HG02763 (cell line): ENCODE measurements around the gene HS3ST3B1.

Source experiments
- ATAC-seq: cut with Tn5 transposase; IDR thresholded peaks from one replicate; pipeline ENCODE4 v1.9.1; 2021; ENCODE audit warnings: mild to moderate bottlenecking, moderate library complexity; ENCODE audit not compliant: unreplicated experiment

Gene HS3ST3B1

DNA sequence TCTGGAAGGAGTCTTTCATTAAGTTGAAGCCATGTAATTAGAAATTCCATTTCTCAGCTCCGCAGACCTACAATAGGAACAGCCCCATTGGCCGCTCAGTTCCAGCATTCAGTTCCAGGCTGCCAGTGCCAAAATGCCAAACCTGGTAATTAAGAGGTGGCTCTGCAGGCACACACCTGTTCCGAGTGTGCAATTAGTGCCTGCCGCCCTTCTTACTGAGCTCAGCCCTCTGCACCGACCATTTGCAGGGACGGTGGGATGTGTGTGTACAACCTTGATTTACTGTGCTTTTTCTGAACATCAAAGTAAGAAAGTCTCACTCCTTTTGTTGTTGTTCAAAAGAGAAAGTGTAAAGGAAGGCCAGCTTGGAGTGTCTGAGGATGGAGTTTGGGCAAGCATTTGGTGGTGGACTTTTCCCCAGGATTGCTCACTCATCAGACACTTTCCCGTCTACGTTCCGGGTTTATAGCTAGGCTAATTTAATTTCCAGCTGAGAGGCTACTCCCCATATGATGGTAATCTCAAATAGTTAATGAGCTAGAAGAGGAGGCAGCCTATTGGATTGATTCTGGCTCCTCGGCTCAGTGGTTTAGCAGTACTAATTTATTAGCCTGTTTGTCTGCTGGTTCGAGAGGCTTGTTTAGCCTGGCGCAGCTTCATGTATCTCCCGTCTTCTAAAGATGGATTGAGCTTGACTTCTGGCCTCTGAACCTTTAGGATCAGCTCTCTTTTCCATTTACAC is 20.0 kb downstream of the HS3ST3B1 start:
- no peak for ATAC-seq

- no peak for ATAC-seq
Observed at GRCh38 chr17:14321476-14321949, 20.6 kb downstream of the HS3ST3B1 start.

DNA sequence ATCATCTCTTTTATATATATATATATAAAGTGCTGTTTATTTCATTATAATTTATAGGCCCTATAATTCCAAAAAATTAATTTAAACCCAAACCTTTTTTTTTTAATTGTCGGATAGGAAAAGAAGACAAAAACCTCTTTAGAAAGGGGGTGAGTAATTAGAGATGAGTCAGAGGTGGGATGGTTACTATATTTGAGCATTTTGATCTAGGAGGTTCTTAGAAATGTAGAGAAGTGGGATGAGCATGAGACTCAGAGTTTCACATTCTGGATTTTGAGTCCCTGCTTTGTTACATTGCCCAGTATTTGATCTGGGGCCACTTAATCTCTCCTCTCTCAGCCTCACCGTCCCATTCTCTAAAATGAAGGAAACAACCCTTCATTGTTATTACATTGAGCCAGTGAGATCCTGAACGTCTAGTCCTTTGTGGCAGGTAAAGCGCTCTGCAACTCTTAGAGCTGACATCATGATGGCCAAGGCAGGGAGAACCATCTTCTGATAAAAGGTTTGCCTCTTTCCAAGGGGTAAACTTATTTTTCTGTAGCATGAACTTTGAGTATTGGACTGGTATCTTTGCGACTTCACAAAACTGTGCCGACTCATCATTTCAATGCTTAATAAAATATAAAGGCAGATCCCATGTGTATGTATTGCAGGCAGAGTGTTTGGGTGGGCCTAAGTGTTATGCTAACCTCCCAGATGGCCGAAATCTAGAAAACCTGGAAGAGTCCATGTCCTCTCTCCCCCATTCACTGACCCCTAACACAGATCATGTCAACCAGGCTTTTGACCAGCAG is 21.3 kb downstream of the HS3ST3B1 start:
- no peak for ATAC-seq

DNA sequence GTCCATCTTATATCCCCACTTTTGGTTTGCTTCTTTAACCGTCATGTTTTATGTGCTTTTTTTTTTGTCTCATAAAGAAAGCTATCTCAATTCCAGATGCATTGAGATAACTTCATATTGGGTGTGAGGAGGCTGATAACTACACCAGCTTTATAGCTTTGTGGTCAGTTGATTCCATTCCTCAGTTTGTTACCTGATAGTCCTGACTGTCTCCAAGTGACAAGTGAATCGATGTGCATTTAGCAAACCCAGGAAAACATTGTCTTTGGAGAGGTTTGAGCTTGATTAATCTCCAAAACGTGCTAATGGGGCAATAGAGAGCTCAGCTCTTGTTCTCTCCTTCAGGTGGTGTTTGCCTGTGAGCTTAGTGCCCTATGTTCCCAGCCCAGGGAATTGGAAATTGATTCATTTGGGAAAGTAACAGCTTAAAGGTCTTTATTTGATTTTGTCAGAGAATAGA is 22.7 kb downstream of the HS3ST3B1 start:
- ATAC-seq = no peak

- ATAC-seq = no peak
Observed at GRCh38 chr17:14325618-14326167, 24.8 kb downstream of the HS3ST3B1 start.

- no peak for ATAC-seq
Observed at GRCh38 chr17:14329900-14330491, 29.1 kb downstream of the HS3ST3B1 start.

- ATAC-seq = no peak
Observed at GRCh38 chr17:14330492-14330962, 29.6 kb downstream of the HS3ST3B1 start.

DNA sequence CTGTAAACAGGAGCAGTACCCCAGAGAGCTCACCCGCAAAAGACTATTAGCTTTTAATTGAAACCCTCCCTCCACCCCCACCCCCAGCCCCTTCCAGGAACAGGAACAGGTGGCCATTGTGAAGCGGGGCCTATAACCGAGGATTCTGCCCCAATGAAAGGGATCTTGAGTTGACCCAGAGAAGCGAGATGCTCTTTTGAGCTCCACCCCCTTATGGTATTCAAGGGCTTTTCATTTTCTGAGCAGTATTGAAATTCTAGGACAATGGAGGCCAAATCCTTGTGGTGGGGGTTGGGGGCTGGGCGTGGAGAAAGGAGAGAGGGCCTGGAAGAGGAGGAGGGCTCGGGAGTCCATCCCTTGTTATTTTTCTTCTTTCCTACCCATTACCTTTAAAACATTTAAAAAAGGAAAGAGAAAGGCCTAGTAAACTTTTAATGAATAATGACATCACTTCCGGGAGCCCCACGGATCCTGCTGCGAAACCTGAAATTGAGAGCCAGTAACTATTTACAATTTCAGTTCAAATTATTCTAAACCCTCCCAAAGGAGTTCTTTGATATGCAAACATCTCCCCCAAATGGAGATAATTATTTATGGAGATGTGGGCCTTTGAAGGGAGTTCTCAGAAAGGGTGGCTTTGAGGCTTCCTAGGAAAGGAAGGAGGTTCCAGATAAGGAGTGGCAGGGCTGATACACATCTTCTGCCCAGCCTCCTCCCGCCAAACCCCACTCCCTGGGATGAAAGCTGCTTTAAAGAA is 30.5 kb downstream of the HS3ST3B1 start:
- ATAC-seq = no peak

- no peak for ATAC-seq
Observed at GRCh38 chr17:14331982-14332298, 31.1 kb downstream of the HS3ST3B1 start.

DNA sequence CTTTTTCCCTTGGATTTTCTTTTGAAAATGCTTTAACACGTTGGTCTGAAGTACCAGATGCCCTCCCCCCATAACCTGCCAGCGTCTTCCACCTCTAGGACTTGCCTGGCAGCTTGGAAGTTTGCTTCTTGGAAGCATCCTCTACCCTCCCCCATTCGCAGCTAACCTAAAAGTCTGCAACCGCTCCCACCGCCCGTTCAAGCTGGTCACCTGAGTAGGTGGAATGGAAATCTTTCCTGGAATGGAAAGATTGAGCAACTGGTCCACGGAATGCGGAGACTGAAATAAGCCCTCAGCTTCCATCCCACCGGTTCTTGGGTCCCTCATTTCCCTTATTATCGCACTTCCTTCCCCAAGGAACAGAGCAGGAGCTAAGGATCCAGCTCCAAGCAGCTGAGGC is 31.4 kb downstream of the HS3ST3B1 start:
- no peak for ATAC-seq

GRCh38 chr17:14333506-14333905 is 32.6 kb downstream of the HS3ST3B1 start:
- no peak for ATAC-seq

- ATAC-seq = no peak
Observed at GRCh38 chr17:14334276-14334840, 33.5 kb downstream of the HS3ST3B1 start.

GRCh38 chr17:14334919-14335318 is 34.0 kb downstream of the HS3ST3B1 start:
- ATAC-seq = no peak

- no peak for ATAC-seq
Observed at GRCh38 chr17:14336418-14336817, 35.5 kb downstream of the HS3ST3B1 start.

DNA sequence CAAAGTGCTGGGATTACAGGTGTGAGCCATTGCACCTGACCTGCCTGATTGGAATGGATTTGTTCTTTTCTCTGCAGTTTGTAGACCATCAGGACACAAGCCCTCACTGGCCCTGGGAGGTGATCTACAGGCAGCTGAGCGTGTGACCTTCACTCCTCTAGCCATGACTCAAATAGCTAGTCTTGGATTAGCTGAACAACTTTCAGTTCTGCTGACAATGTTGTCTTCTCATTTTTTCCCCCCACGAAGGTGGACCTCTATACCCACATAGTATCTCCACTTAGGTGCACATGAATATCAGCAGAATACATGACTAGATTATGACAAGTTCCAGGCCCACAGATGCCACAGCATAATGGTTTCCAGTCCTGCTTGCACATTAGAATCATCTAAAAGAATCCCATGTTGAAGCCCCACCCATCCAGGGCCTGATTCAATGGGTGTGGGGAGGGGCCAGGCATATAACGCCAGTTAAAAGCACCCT is 36.8 kb downstream of the HS3ST3B1 start:
- peak; percentile 48 for ATAC-seq

- ATAC-seq = no peak
Observed at GRCh38 chr17:14340857-14341754, 40.2 kb downstream of the HS3ST3B1 start.

- ATAC-seq = no peak
Observed at GRCh38 chr17:14341866-14342265, 41.0 kb downstream of the HS3ST3B1 start.

- no peak for ATAC-seq
Observed at GRCh38 chr17:14346801-14347200, 45.9 kb downstream of the HS3ST3B1 start.

DNA sequence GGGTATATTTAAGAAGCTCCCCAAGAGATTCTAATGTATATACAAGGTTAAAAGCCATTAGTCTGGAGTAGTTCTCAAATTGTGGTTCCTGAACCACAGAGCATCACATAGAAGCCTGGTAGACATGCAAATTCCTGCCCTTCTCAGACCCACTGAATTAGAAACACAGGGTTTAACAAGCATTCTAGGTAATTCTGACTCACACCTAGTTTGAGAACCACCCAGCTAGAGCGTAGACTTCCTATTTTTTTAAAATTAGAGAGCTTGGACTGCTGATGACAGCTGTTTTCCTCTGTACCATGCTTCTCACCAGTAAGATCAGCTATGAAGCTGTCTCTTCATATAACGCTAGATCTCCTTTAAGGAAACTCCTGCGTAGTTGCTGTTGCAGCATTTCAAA is 50.6 kb downstream of the HS3ST3B1 start:
- peak; percentile 79 for ATAC-seq
